Activated CD8-positive, alpha-beta T cell treated with anti-CD3 and anti-CD28 coated beads for 36 hours (primary cell): ENCODE results near the gene YBX3. TPM values are rescaled to one million over a fixed set of nuclear protein-coding genes. Genes with fewer than 3 reads are reported as not detected.
A peak's percentile ranks its signal among the peaks of the same experiment; 100 is the strongest.

Experiments used
- ATAC-seq: fragments of 200-7000 bp; cut with Tn5 transposase; one replicate; pipeline ENCODE4 v1.10.0; 2021; ENCODE audit warnings: mild to moderate bottlenecking, moderate library complexity
- CTCF ChIA-PET: fragments of 350-600 bp; sonication (Branson Sonifier 250); formaldehyde crosslinking; loops from one replicate; lab custom pipeline; 2021; ENCODE audit warnings: antibody characterized with exemption; lab: Charles Lee
- POLR2A ChIA-PET: fragments of 350-600 bp; sonication (Branson Sonifier 250); formaldehyde crosslinking; loops from one replicate; lab custom pipeline; 2021; ENCODE audit warnings: antibody characterized with exemption; lab: Charles Lee
- DNase-seq: peaks from one replicate; pipeline ENCODE4 v3.0.0-alpha.2; 2020
- H3K27ac Mint-ChIP-seq: one replicate; pipeline ENCODE4 v1.8.0; 2021; ENCODE audit warnings: mild to moderate bottlenecking, mixed read lengths
- H3K27me3 Mint-ChIP-seq: one replicate; pipeline ENCODE4 v1.8.0; 2021; ENCODE audit warnings: mixed read lengths
- H3K36me3 Mint-ChIP-seq: one replicate; pipeline ENCODE4 v1.8.0; 2021; ENCODE audit warnings: low read depth, mixed read lengths
- H3K4me1 Mint-ChIP-seq: one replicate; pipeline ENCODE4 v1.8.0; 2021; ENCODE audit warnings: low read depth, mixed read lengths
- H3K4me3 Mint-ChIP-seq: one replicate; pipeline ENCODE4 v1.8.0; 2021; ENCODE audit warnings: mild to moderate bottlenecking, moderate library complexity, mixed read lengths
- H3K9me3 Mint-ChIP-seq: one replicate; pipeline ENCODE4 v1.8.0; 2021; ENCODE audit warnings: mixed read lengths
- CTCF ChIP-seq: fragments of 200-600 bp; IDR thresholded peaks from one replicate; pipeline ENCODE4 v1.8.0; 2022; ENCODE audit warnings: antibody characterized with exemption, mild to moderate bottlenecking
- intact Hi-C: fragments of 100-400 bp; cut with micrococcal nuclease; formaldehyde crosslinking; loops from one replicate; pipeline ENCODE4 v1.10.0; 2022
- total RNA-seq, 2 experiments: library from RNA; stranded (reverse); gene quantifications; one replicate each; pipeline ENCODE4 v1.2.3, GENCODE V29; 2021

The YBX3 gene
- 100 to 1,000 TPM; 258 to 273 TPM for total RNA-seq

GRCh38 chr12:10722905-10723746 is at the start of gene YBX3:
Gene YBX3 (minus strand): TSS chr12:10723323. CDS start chr12:10723111, 212 bp downstream.
- peaks cover 26% of the 10 kb centered on the region for H3K36me3 Mint-ChIP-seq
- H3K27ac Mint-ChIP-seq = peak within 1 kb of the TSS; percentile 99
- peak within 1 kb of the TSS; percentile 98 for H3K4me3 Mint-ChIP-seq
- intact Hi-C loops = no loop called here
- DNase-seq (peak; percentile 73), ATAC-seq (peak; percentile 32)
- H3K4me1 Mint-ChIP-seq = peaks cover 39% of the 10 kb centered on the region
- TF ChIP-seq CTCF = no peak
- ChIA-PET POLR2A (interaction anchor here (0.7 to 2.6 kb wide), 5 partner anchors 12 to 335 kb away, joined by 3 to 9 read pairs (median 7); no protein-coding TSS in a partner anchor), CTCF (interaction anchor here (1.0 to 2.5 kb wide), 2 partner anchors 27 to 357 kb away, joined by 3 to 16 read pairs; no protein-coding TSS in a partner anchor)
- H3K9me3 Mint-ChIP-seq = no peaks in the 10 kb centered on the region
- H3K27me3 Mint-ChIP-seq = peaks cover 26% of the 10 kb centered on the region

GRCh38 chr12:10771132-10771733 is 48.1 kb upstream of the YBX3 start:
- Mint-ChIP-seq H3K27me3 (peaks cover 27% of the 10 kb centered on the region), H3K36me3 (no peaks in the 10 kb centered on the region), H3K4me3 (no peak overlapping the region), H3K4me1 (no peaks in the 10 kb centered on the region), H3K27ac (no peak overlapping the region), H3K9me3 (no peaks in the 10 kb centered on the region)
- ChIA-PET POLR2A (no interaction called here), CTCF (interaction anchor here (0.7 to 6.6 kb wide), 11 partner anchors 21 to 722 kb away, joined by 3 to 69 read pairs (median 4); partner anchors contain the start of gene SMIM10L1)
- peak; percentile 61 for TF ChIP-seq CTCF
- DNase-seq = no peak
- peak; percentile 58 for ATAC-seq
- intact Hi-C loops = loop anchor here (2.0 to 5.0 kb wide), 2 partner anchors 426 to 716 kb away; no protein-coding TSS in a partner anchor

GRCh38 chr12:10759657-10760056 is 36.5 kb upstream of the YBX3 start:
- Mint-ChIP-seq H3K27ac (no peak overlapping the region), H3K4me3 (no peak overlapping the region), H3K9me3 (peaks cover 11% of the 10 kb centered on the region), H3K27me3 (peaks cover 33% of the 10 kb centered on the region), H3K36me3 (peaks cover 8% of the 10 kb centered on the region), H3K4me1 (no peaks in the 10 kb centered on the region)
- no peak for DNase-seq
- TF ChIP-seq CTCF = no peak
- intact Hi-C loops = no loop called here
- ChIA-PET POLR2A (interaction anchor here (1.0 kb wide), 1 partner anchor 9 kb away, joined by 4 read pairs; no protein-coding TSS in a partner anchor), CTCF (interaction anchor here (4.0 kb wide), 1 partner anchor 11 kb away, joined by 26 read pairs; no protein-coding TSS in a partner anchor)
- no peak for ATAC-seq

GRCh38 chr12:10756194-10756593 is 33.1 kb upstream of the YBX3 start:
- peaks cover 33% of the 10 kb centered on the region for H3K27me3 Mint-ChIP-seq
- H3K4me3 Mint-ChIP-seq = no peak overlapping the region
- peaks cover 8% of the 10 kb centered on the region for H3K36me3 Mint-ChIP-seq
- no peak for DNase-seq
- ChIA-PET CTCF (interaction anchor here (1.0 kb wide), 1 partner anchor 13 kb away, joined by 3 read pairs; no protein-coding TSS in a partner anchor), POLR2A (no interaction called here)
- no peak for TF ChIP-seq CTCF
- intact Hi-C loops = no loop called here
- no peaks in the 10 kb centered on the region for H3K4me1 Mint-ChIP-seq
- ATAC-seq = no peak
- H3K9me3 Mint-ChIP-seq = peaks cover 11% of the 10 kb centered on the region
- H3K27ac Mint-ChIP-seq = no peak overlapping the region
